H7 (cell line): ENCODE data around the gene DYDC2. TPM values are rescaled to one million over a fixed set of nuclear protein-coding genes. Genes with fewer than 3 reads are reported as not detected.
A peak's percentile ranks its signal among the peaks of the same experiment; 100 is the strongest.
"Not testable (repeated sequence)": the region's sequence is repeated elsewhere in the genome, so short reads cannot be mapped to it uniquely, and the experiment has no call there.

ENCODE experiments used
- DNase-seq: peaks from one replicate; pipeline ENCODE4 v3.0.0; 2012
- H3K27me3 ChIP-seq: 2 replicates; pipeline ENCODE4 v1.6.0; 2011; ENCODE audit warnings: mild to moderate bottlenecking, low read length; ENCODE audit not compliant: control insufficient read depth, insufficient read depth
- H3K36me3 ChIP-seq: replicated peaks from 2 replicates; pipeline ENCODE4 v1.5.1; 2011; ENCODE audit warnings: low read length; ENCODE audit not compliant: control insufficient read depth, insufficient read depth
- H3K4me3 ChIP-seq: 2 replicates; pipeline ENCODE4 v1.5.1; 2011; ENCODE audit warnings: low read depth, mild to moderate bottlenecking, control low read depth, low read length, moderate library complexity; ENCODE audit not compliant: insufficient read depth
- total RNA-seq: library from RNA; depleted of rRNA; stranded (reverse); fragments of >200 nt; shearing (Covaris generic); gene quantifications from 2 replicates; pipeline ENCODE4 v1.2.3, GENCODE V29; 2014

Gene DYDC2
- total RNA-seq, 1 experiment from 2014 or later, result 0.97 TPM

DNA sequence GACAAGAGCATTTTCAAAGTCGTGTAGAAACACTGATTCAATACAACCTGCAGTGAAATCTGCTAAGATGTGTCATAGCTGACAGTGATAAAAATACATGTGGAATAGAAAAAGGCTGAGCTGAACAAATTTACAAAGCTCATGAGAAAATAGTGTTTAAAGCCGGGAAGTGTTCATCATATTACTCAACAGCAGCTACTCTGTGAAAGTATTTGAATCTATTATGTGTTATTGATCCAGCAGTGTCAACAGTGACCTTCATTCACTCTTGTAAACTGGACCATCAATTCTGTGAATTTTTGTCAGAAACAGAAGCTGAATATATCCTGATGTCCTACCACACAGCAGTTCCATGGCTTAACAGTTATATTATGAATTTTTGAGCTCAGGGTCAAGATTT lies 11.7 kb upstream of the DYDC2 start:
- Histone ChIP-seq H3K4me3 (no peak overlapping the region), H3K27me3 (no peaks in the 10 kb centered on the region), H3K36me3 (no peaks in the 10 kb centered on the region)
- DNase-seq, result no peak

- H3K36me3 ChIP-seq, result no peaks in the 10 kb centered on the region
- no peak overlapping the region for H3K4me3 ChIP-seq
- H3K27me3 ChIP-seq, result peaks cover under 1% of the 10 kb centered on the region
- no peak for DNase-seq
Observed at GRCh38 chr10:80350251-80350650, 6.3 kb upstream of the DYDC2 start.

DNA sequence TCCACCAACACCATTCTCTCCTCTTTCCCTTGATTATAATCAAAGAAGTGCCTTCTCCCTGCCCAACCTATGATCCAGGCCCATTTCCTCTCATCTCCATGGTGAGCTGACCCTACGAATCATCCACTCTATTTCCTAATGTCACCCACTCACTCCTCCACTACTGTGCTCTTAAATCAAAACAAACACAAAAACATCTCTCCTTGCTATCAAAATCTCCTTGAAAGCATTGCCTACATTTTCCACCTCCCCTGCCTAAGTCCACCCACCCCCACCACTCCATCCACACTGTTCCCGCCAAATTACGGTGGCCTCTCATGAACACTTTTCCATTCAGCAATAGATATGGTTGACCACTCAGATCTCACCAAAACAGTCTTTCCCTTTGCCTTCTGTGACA lies 5.4 kb upstream of the DYDC2 start:
- DNase-seq, result no peak
- Histone ChIP-seq H3K27me3 (peaks cover 7% of the 10 kb centered on the region), H3K36me3 (no peaks in the 10 kb centered on the region), H3K4me3 (no peak overlapping the region)

DNA sequence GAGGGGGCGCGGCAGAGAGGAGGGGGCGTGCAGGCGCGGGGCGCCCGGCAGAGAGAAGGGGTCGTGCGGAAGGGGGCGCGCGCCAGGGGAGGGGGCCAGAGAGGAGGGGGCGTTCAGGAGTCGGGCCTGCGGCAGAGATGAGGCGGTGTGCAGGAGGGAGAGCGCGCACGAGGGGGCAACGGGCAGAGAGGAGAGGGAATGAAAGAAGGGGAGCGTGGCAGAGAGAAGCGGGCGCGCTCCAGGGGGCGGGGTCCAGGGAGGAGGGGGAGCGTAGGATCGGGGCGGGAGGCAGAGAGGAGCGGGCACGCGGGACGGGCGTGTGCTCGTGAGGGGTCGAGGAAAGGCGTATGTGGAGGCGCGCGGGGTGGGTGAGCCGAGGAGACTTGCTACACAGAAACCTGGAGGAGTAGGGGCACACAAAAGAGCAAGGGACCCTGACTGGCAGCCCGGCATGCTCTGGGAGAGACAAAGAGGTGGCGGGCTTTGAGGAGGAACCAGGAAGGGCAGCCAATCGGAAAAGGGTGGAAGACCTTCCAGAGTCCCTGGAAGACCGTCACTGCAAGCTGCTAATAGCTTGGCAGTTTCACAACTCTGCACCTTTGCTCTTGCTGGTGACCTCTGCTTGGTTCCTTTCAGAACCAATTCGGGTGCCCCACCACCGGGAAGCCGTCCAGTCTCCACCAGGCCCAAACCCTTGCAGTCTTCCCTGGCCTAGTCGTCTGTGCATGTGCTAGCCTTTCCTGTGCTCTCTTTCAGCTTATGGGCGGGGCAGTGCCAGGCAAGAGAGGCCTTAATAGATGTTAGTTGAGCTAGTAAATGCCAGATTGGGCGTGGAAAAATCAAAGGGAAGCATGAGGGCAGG lies 639 bp downstream of the DYDC2 start:
- H3K27me3 ChIP-seq, result peaks cover 15% of the 10 kb centered on the region
- H3K4me3 ChIP-seq, result peak overlapping the region; percentile 50
- DNase-seq, result peak; percentile 85
- H3K36me3 ChIP-seq, result no peaks in the 10 kb centered on the region

DNA sequence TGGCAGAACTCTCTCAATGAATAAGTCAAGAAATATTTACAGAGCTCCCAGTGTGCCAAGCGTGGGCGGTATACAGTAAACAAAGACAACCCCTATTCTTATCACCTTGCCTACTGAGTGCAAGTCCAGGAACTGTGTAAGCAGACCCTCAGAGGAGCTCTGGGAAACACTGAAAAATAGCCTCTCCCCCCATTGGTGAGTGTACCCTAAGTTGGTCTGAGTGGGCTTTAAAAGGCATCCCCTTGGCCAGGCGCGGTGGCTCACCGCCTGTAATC lies 1.2 kb downstream of the DYDC2 start:
- no peak for DNase-seq
- no peak overlapping the region for H3K4me3 ChIP-seq
- H3K27me3 ChIP-seq, result peaks cover 15% of the 10 kb centered on the region
- no peaks in the 10 kb centered on the region for H3K36me3 ChIP-seq

DNA sequence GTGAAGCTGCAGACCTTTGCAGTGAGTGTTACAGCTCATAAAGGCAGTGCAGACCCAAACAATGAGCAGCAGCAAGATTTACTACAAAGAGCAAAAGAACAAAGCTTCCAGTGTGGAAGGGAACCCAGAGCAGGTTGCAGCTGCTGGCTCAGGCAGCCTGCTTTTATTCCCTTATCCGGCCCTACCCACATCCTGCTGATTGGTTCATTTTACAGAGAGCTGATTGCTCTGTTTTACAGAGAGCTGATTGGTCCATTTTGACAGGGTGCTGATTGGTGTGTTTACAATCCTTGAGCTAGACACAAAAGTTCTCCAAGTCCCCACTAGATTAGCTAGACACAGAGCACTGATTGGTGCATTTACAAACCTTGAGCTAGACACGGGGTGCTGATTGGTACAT lies 2.3 kb downstream of the DYDC2 start:
- peaks cover 15% of the 10 kb centered on the region for H3K27me3 ChIP-seq
- not testable (repeated sequence) for H3K4me3 ChIP-seq, DNase-seq, H3K36me3 ChIP-seq

DNA sequence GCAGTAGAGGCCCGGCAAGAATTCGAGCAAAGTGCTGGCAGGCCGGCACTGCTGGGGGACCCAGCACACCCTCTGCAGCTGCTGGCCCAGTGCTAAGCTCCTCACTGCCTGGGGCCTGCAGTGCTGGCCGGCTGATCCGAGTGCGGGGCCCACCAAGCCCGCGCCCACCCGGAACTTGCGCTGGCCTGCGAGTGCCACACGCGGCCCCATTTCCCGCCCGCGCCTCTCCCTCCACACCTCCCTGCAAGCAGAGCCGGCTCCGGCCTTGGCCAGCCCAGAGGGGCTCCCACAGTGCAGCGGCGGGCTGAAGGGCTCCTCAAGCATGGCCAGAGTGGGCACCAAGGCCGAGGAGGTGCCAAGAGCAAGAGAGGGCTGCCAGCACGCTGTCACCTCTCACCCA lies 3.1 kb downstream of the DYDC2 start:
- no peak for DNase-seq
- H3K27me3 ChIP-seq, result peaks cover 15% of the 10 kb centered on the region
- no peak overlapping the region for H3K4me3 ChIP-seq
- H3K36me3 ChIP-seq, result no peaks in the 10 kb centered on the region

- Histone ChIP-seq H3K4me3 (no peak overlapping the region), H3K27me3 (no peaks in the 10 kb centered on the region), H3K36me3 (no peaks in the 10 kb centered on the region)
- no peak for DNase-seq
Observed at GRCh38 chr10:80365510-80365909, 8.9 kb downstream of the DYDC2 start.

GRCh38 chr10:80371467-80371866 lies 14.9 kb downstream of the DYDC2 start:
- no peaks in the 10 kb centered on the region for H3K36me3 ChIP-seq
- H3K27me3 ChIP-seq, result no peaks in the 10 kb centered on the region
- no peak for DNase-seq
- H3K4me3 ChIP-seq, result no peak overlapping the region

GRCh38 chr10:80372675-80373074 lies 16.1 kb downstream of the DYDC2 start:
- Histone ChIP-seq H3K27me3 (no peaks in the 10 kb centered on the region), H3K36me3 (no peaks in the 10 kb centered on the region)

GRCh38 chr10:80373502-80373901 lies 16.9 kb downstream of the DYDC2 start:
- no peak overlapping the region for H3K4me3 ChIP-seq
- DNase-seq, result no peak
- H3K27me3 ChIP-seq, result no peaks in the 10 kb centered on the region
- H3K36me3 ChIP-seq, result no peaks in the 10 kb centered on the region

More at GRCh38 chr10:80372675-80373074, 16.1 kb downstream of the DYDC2 start:
- DNase-seq, result no peak
- no peak overlapping the region for H3K4me3 ChIP-seq

DNA sequence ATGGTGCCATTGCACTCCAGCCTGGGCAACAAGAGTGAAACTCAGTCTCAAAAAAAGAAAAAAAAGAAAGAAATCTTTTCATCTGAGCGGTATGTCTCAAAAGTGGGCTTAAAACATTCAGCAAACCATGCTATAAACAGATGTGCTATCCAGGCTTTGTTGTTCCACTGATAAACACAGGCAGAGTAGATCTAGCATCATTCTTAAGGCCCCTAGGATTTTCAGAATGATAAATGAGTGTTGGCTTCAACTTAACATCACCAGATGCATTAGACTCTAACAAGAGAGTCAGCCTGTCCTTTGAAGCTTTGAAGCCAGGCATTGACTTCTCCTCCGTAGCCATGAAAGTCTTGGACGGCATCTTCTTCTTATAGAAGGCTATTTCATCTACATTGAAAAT lies 23.1 kb downstream of the DYDC2 start:
- H3K4me3 ChIP-seq, result no peak overlapping the region
- DNase-seq, result no peak
- H3K36me3 ChIP-seq, result no peaks in the 10 kb centered on the region
- no peaks in the 10 kb centered on the region for H3K27me3 ChIP-seq

GRCh38 chr10:80380185-80380584 lies 23.6 kb downstream of the DYDC2 start:
- no peaks in the 10 kb centered on the region for H3K27me3 ChIP-seq
- no peak for DNase-seq
- H3K4me3 ChIP-seq, result no peak overlapping the region
- H3K36me3 ChIP-seq, result no peaks in the 10 kb centered on the region

DNA sequence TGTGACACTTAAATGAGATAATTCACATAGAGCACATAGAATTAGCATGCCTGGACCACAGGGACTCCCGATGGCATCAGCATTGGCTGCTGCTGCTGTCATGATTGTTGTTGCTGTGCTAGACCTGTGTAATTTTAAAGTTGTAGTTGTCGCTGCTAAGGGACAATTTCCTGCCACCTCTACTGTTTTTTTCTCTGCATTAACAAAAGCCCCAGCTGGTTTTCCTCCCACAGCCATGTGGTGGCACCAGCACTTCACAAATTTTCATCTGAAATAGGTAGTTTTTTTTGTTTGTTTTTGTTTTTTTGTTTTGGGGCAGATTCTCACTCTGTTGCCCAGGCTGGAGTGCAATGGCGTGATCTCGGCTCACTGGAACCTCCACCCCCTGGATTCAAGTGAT lies 26.4 kb downstream of the DYDC2 start:
- Histone ChIP-seq H3K4me3 (no peak overlapping the region), H3K27me3 (no peaks in the 10 kb centered on the region), H3K36me3 (no peaks in the 10 kb centered on the region)
- peak; percentile 65 for DNase-seq

DNA sequence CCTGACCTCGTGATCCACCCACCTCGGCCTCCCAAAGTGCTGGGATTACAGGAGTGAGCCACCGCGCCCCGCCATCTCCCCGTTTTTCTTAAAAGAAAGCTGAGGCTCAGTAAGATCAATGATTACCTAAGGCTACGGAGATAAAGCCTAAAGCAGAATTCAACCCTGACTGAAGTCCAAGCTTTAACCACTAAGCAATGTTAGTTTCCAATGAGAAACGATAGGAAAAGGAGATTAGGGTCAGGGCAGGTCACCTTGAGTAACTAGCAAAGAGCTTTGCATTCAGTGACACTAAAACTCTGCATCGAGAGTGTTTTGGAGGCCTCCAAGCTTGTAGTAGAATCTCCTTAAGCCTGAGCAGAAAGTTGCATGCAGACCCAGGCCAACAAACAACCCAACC lies 34.2 kb downstream of the DYDC2 start:
- H3K36me3 ChIP-seq, result no peaks in the 10 kb centered on the region
- no peak overlapping the region for H3K4me3 ChIP-seq

DNA sequence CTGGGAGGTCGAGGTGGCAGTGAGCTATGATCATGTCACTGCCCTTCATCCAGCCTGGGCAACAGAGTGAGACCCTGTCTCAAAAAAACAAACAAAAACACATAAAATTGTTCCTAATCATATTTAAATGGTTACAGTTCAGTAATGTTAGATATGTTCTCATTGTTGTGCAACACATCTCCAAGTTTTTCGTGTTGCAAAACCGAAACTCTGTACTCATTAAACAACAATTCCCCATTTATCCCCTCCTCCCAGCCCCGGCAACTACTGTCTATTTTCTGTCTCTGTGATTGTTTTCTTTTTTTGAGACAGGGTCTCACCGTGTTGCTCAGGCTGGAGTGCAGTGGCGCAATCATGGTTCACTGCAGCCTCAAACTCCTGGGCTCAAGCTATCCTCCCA lies 35.7 kb downstream of the DYDC2 start:
- DNase-seq, result no peak
- H3K36me3 ChIP-seq, result no peaks in the 10 kb centered on the region
- H3K27me3 ChIP-seq, result no peaks in the 10 kb centered on the region
- no peak overlapping the region for H3K4me3 ChIP-seq

More for the DNA sequence above, 34.2 kb downstream of the DYDC2 start:
- no peaks in the 10 kb centered on the region for H3K27me3 ChIP-seq
- no peak for DNase-seq
